Gastroesophageal sphincter (tissue), 3 donors: ENCODE results near the gene TUBB2A.

Source experiments
- POLR2A ChIP-seq, 2 donors: fragments of 450-650 bp; IDR thresholded peaks; one replicate each; pipeline ENCODE4 v1.6.1; 2017; ENCODE audit warnings: antibody characterized with exemption in 2 of 2, mild to moderate bottlenecking in 2 of 2, moderate library complexity in 1 of 2
- POLR2AphosphoS5 ChIP-seq: sonication (generic); formaldehyde crosslinking; IDR thresholded peaks from one replicate; pipeline ENCODE4 v1.6.1; 2017; ENCODE audit warnings: antibody characterized with exemption
- TF ChIP-seq, protein P1 (sequence below), 4 experiments: fragments of 200-600 bp in 2 of 4; fragments of 450-650 bp in 2 of 4; sonication (generic) in 1 of 4; IDR thresholded peaks; one replicate each; pipeline ENCODE4 v1.5.1; 2017 to 2019; ENCODE audit warnings: antibody characterized with exemption in 4 of 4, mild to moderate bottlenecking in 2 of 4, moderate library complexity in 2 of 4

DNA sequence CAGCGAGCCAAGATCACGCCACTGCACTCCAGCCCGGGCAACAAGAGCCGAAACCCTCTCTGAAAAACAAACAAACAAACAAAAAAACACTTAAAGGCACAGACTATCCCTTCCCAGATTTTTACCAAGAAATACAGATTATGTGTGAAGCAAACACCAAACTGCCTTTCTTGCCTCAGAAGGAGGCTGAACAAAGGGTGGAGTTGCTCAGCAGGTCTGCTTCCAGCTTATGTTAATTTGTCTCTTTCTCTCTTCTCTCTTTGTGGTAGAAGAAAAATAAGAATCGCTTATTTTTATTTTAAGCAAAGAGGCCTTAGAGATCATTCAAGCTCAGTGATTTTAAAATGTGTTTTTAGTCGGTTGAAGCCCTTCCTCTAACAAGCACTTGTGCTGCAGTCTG, 14.2 kb downstream of the TUBB2A start:
- TF ChIP-seq, protein P1, sequence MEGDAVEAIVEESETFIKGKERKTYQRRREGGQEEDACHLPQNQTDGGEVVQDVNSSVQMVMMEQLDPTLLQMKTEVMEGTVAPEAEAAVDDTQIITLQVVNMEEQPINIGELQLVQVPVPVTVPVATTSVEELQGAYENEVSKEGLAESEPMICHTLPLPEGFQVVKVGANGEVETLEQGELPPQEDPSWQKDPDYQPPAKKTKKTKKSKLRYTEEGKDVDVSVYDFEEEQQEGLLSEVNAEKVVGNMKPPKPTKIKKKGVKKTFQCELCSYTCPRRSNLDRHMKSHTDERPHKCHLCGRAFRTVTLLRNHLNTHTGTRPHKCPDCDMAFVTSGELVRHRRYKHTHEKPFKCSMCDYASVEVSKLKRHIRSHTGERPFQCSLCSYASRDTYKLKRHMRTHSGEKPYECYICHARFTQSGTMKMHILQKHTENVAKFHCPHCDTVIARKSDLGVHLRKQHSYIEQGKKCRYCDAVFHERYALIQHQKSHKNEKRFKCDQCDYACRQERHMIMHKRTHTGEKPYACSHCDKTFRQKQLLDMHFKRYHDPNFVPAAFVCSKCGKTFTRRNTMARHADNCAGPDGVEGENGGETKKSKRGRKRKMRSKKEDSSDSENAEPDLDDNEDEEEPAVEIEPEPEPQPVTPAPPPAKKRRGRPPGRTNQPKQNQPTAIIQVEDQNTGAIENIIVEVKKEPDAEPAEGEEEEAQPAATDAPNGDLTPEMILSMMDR (IDR thresholded peaks at IDR 0.05) = no peak
- TF ChIP-seq POLR2A (IDR thresholded peaks at IDR 0.05) = no peak
- TF ChIP-seq POLR2AphosphoS5 = no peak
